HG03159 (cell line): ENCODE results near the gene TFEB.
A peak's percentile ranks its signal among the peaks of the same experiment; 100 is the strongest.

ENCODE experiments used
- ATAC-seq: cut with Tn5 transposase; IDR thresholded peaks from one replicate; pipeline ENCODE4 v1.9.1; 2021; ENCODE audit warnings: mild to moderate bottlenecking, moderate library complexity; ENCODE audit not compliant: unreplicated experiment

TFEB gene

GRCh38 chr6:41735427-41736185 is at the start of gene TFEB:
TSS of gene TFEB (minus strand) at chr6:41735608. CDS start at chr6:41691213, 44,395 bp downstream.
- peak; percentile 52 for ATAC-seq

GRCh38 chr6:41784581-41785171 is 49.3 kb upstream of the TFEB start:
- no peak for ATAC-seq

GRCh38 chr6:41783106-41783780 is 47.8 kb upstream of the TFEB start:
- ATAC-seq = no peak

- no peak for ATAC-seq
These were observed 45.9 kb upstream of the TFEB start for GRCh38 chr6:41781366-41781730.

- ATAC-seq = no peak
These were observed 45.4 kb upstream of the TFEB start, which contains the start of gene PRICKLE4 for GRCh38 chr6:41780551-41781365. TSS of gene PRICKLE4 (plus strand) at chr6:41780782. CDS start at chr6:41783474, 2,692 bp downstream.

GRCh38 chr6:41779788-41780550 is 44.6 kb upstream of the TFEB start, which contains the start of gene FRS3:
TSS of gene FRS3 (minus strand) at chr6:41779900. CDS start at chr6:41776987, 2,913 bp downstream.
- peak; percentile 97 for ATAC-seq

- ATAC-seq = no peak
These were observed 43.9 kb upstream of the TFEB start for GRCh38 chr6:41779336-41779735.

- ATAC-seq = no peak
These were observed 43.5 kb upstream of the TFEB start for GRCh38 chr6:41778895-41779294.

GRCh38 chr6:41777551-41778285 is 42.3 kb upstream of the TFEB start:
- ATAC-seq = no peak

GRCh38 chr6:41775293-41775882 is 40.0 kb upstream of the TFEB start:
- no peak for ATAC-seq

- no peak for ATAC-seq
These were observed 39.4 kb upstream of the TFEB start for GRCh38 chr6:41774841-41775240.

GRCh38 chr6:41771058-41771983 is 35.9 kb upstream of the TFEB start:
- ATAC-seq = no peak

- ATAC-seq = no peak
These were observed 35.1 kb upstream of the TFEB start for GRCh38 chr6:41770381-41771057.

- ATAC-seq = no peak
These were observed 34.0 kb upstream of the TFEB start for GRCh38 chr6:41769376-41769775.

GRCh38 chr6:41768545-41769308 is 33.3 kb upstream of the TFEB start:
- ATAC-seq = no peak

- no peak for ATAC-seq
These were observed 31.9 kb upstream of the TFEB start for GRCh38 chr6:41767112-41767833.
